ENCODE measurements around the gene B4GALT6.

Gene B4GALT6

GRCh38 chr18:31643003-31643402 lies 41.4 kb downstream of the B4GALT6 start:
- Histone ChIP-seq H3K27me3 (ENCODE audit: control insufficient read depth, low read length) (no peaks in the 10 kb centered on the region), H3K4me3 (ENCODE audit: low read length) (no peak overlapping the region), H3K27ac (ENCODE audit: low read depth, low read length) (no peak overlapping the region), H4K20me1 (ENCODE audit: control insufficient read depth, insufficient read depth, low read depth, low read length) (no peaks in the 10 kb centered on the region), H3K4me2 (ENCODE audit: low read length) (no peak overlapping the region), H3K79me2 (ENCODE audit: control insufficient read depth, low read length) (no peaks in the 10 kb centered on the region), H3K9me3 (ENCODE audit: control insufficient read depth, insufficient read depth, low read length) (no peaks in the 10 kb centered on the region), H3F3A (ENCODE audit: control insufficient read depth, insufficient read depth) (no peaks in the 10 kb centered on the region), H3K36me3 (ENCODE audit: control insufficient read depth, low read length) (no peaks in the 10 kb centered on the region), H3K9me2 (replicated peaks; ENCODE audit: control insufficient read depth, low read length) (no peaks in the 10 kb centered on the region), H3K4me1 (ENCODE audit: control insufficient read depth, low read length) (no peaks in the 10 kb centered on the region)
- no peak for TF ChIP-seq EZH2phosphoT487 (IDR thresholded peaks at IDR 0.05; ENCODE audit: borderline replicate concordance, low read length)
- no peak for TF ChIP-seq CTCF (IDR thresholded peaks at IDR 0.05; ENCODE audit: low read depth, low read length, poor library complexity, severe bottlenecking)

GRCh38 chr18:31637445-31637844 lies 46.9 kb downstream of the B4GALT6 start:
- H3K4me3 ChIP-seq (ENCODE audit: low read length), result no peak overlapping the region
- H3K9me3 ChIP-seq (ENCODE audit: control insufficient read depth, insufficient read depth, low read length), result no peaks in the 10 kb centered on the region
- no peaks in the 10 kb centered on the region for H3F3A ChIP-seq (ENCODE audit: control insufficient read depth, insufficient read depth)
- peaks cover 15% of the 10 kb centered on the region for H3K4me1 ChIP-seq (ENCODE audit: control insufficient read depth, low read length)
- H3K79me2 ChIP-seq (ENCODE audit: control insufficient read depth, low read length), result no peaks in the 10 kb centered on the region
- H3K36me3 ChIP-seq (ENCODE audit: control insufficient read depth, low read length), result no peaks in the 10 kb centered on the region
- TF ChIP-seq EZH2phosphoT487 (IDR thresholded peaks at IDR 0.05; ENCODE audit: borderline replicate concordance, low read length), result no peak
- TF ChIP-seq CTCF (IDR thresholded peaks at IDR 0.05; ENCODE audit: low read depth, low read length, poor library complexity, severe bottlenecking), result no peak
- H3K27me3 ChIP-seq (ENCODE audit: control insufficient read depth, low read length), result no peaks in the 10 kb centered on the region
- H4K20me1 ChIP-seq (ENCODE audit: control insufficient read depth, insufficient read depth, low read depth, low read length), result no peaks in the 10 kb centered on the region
- no peak overlapping the region for H3K4me2 ChIP-seq (ENCODE audit: low read length)
- H3K27ac ChIP-seq (ENCODE audit: low read depth, low read length), result no peak overlapping the region
- no peaks in the 10 kb centered on the region for H3K9me2 ChIP-seq (replicated peaks; ENCODE audit: control insufficient read depth, low read length)

- Histone ChIP-seq H3K36me3 (ENCODE audit: control insufficient read depth, low read length) (no peaks in the 10 kb centered on the region), H3K27me3 (ENCODE audit: control insufficient read depth, low read length) (no peaks in the 10 kb centered on the region), H3F3A (ENCODE audit: control insufficient read depth, insufficient read depth) (no peaks in the 10 kb centered on the region), H3K4me1 (ENCODE audit: control insufficient read depth, low read length) (peaks cover 15% of the 10 kb centered on the region), H3K27ac (ENCODE audit: low read depth, low read length) (no peak overlapping the region), H3K9me2 (replicated peaks; ENCODE audit: control insufficient read depth, low read length) (no peaks in the 10 kb centered on the region), H3K4me3 (ENCODE audit: low read length) (no peak overlapping the region), H4K20me1 (ENCODE audit: control insufficient read depth, insufficient read depth, low read depth, low read length) (no peaks in the 10 kb centered on the region), H3K4me2 (ENCODE audit: low read length) (no peak overlapping the region), H3K9me3 (ENCODE audit: control insufficient read depth, insufficient read depth, low read length) (no peaks in the 10 kb centered on the region), H3K79me2 (ENCODE audit: control insufficient read depth, low read length) (no peaks in the 10 kb centered on the region)
- TF ChIP-seq CTCF (IDR thresholded peaks at IDR 0.05; ENCODE audit: low read depth, low read length, poor library complexity, severe bottlenecking) (no peak), EZH2phosphoT487 (IDR thresholded peaks at IDR 0.05; ENCODE audit: borderline replicate concordance, low read length) (no peak)
Observed at GRCh38 chr18:31636387-31636786, 48.0 kb downstream of the B4GALT6 start.

GRCh38 chr18:31634331-31634713 lies 50.1 kb downstream of the B4GALT6 start:
- H3K79me2 ChIP-seq (ENCODE audit: control insufficient read depth, low read length), result no peaks in the 10 kb centered on the region
- TF ChIP-seq CTCF (IDR thresholded peaks at IDR 0.05; ENCODE audit: low read depth, low read length, poor library complexity, severe bottlenecking), result no peak
- TF ChIP-seq EZH2phosphoT487 (IDR thresholded peaks at IDR 0.05; ENCODE audit: borderline replicate concordance, low read length), result no peak
- H3K4me3 ChIP-seq (ENCODE audit: low read length), result no peak overlapping the region
- H3F3A ChIP-seq (ENCODE audit: control insufficient read depth, insufficient read depth), result no peaks in the 10 kb centered on the region
- peaks cover 8% of the 10 kb centered on the region for H3K36me3 ChIP-seq (ENCODE audit: control insufficient read depth, low read length)
- no peaks in the 10 kb centered on the region for H3K27me3 ChIP-seq (ENCODE audit: control insufficient read depth, low read length)
- H3K4me1 ChIP-seq (ENCODE audit: control insufficient read depth, low read length), result peaks cover 31% of the 10 kb centered on the region
- no peaks in the 10 kb centered on the region for H4K20me1 ChIP-seq (ENCODE audit: control insufficient read depth, insufficient read depth, low read depth, low read length)
- no peaks in the 10 kb centered on the region for H3K9me2 ChIP-seq (replicated peaks; ENCODE audit: control insufficient read depth, low read length)
- no peak overlapping the region for H3K27ac ChIP-seq (ENCODE audit: low read depth, low read length)
- 0 out of 2 replicates have a peak, but pooled peaks cover 4% of the 10 kb centered on the region for H3K9me3 ChIP-seq (ENCODE audit: control insufficient read depth, insufficient read depth, low read length)
- H3K4me2 ChIP-seq (ENCODE audit: low read length), result no peak overlapping the region
